ENCODE measurements around the gene PHLDB3. TPM values are rescaled to one million over a fixed set of nuclear protein-coding genes. Genes with fewer than 3 reads are reported as not detected.

Gene PHLDB3
- total RNA-seq, 1 donor = 8.0 TPM

GRCh38 chr19:43546581-43546980 lies 42.0 kb upstream of the PHLDB3 start:
- TF ChIP-seq CTCF (IDR thresholded peaks at IDR 0.05; ENCODE audit: insufficient read depth, low read length) = no peak
- H3K4me3 ChIP-seq (ENCODE audit: low read depth, low read length) = no peak overlapping the region
- DNase-seq (ENCODE audit: low read depth) = no peak

DNA sequence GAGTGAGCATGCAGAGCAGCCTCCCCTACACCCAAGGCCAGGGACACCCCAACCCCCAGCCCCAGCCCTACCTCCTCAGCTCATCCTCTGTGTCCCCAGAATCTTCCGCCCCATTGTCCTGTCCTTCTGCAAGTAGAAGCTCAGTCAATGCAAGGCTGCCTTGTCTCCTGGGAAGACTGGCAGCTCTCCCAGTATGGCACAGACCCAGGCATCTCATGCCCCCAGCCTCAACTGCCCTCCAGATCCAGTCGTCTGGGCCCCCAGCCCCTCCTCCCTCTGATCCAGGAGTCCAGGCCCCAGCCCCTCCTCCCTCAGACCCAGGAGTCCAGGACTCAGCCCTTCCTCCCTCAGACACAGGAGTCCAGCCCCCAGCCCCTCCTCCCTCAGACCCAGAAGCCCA lies 41.4 kb upstream of the PHLDB3 start:
- DNase-seq (ENCODE audit: low read depth) = no peak
- H3K4me3 ChIP-seq (ENCODE audit: low read depth, low read length) = no peak overlapping the region
- TF ChIP-seq CTCF (IDR thresholded peaks at IDR 0.05; ENCODE audit: insufficient read depth, low read length) = no peak

DNA sequence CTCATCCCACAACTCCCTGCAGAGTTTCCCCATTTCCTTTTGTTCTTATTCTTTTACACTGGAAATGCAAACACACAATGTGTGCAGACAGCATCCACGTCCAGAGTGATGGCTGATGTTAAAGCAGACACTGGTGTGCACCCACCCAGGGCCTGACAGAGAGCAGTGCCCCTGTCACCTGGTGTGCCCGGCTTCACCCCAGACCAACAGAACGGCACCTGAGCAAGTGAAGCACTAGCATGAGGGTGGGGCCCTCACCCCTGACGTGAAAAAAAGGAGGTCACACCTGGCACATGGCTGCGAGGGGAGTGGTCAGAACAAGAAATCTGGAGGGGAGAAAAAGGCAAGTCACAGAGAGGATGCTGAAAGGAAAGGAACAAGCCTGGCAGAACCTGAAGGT lies 40.7 kb upstream of the PHLDB3 start:
- no peak for TF ChIP-seq CTCF (IDR thresholded peaks at IDR 0.05; ENCODE audit: insufficient read depth, low read length)
- no peak for DNase-seq (ENCODE audit: low read depth)
- H3K4me3 ChIP-seq (ENCODE audit: low read depth, low read length) = no peak overlapping the region

GRCh38 chr19:43544077-43544476 lies 39.5 kb upstream of the PHLDB3 start:
- DNase-seq (ENCODE audit: low read depth) = no peak
- no peak for TF ChIP-seq CTCF (IDR thresholded peaks at IDR 0.05; ENCODE audit: insufficient read depth, low read length)
- H3K4me3 ChIP-seq (ENCODE audit: low read depth, low read length) = no peak overlapping the region

DNA sequence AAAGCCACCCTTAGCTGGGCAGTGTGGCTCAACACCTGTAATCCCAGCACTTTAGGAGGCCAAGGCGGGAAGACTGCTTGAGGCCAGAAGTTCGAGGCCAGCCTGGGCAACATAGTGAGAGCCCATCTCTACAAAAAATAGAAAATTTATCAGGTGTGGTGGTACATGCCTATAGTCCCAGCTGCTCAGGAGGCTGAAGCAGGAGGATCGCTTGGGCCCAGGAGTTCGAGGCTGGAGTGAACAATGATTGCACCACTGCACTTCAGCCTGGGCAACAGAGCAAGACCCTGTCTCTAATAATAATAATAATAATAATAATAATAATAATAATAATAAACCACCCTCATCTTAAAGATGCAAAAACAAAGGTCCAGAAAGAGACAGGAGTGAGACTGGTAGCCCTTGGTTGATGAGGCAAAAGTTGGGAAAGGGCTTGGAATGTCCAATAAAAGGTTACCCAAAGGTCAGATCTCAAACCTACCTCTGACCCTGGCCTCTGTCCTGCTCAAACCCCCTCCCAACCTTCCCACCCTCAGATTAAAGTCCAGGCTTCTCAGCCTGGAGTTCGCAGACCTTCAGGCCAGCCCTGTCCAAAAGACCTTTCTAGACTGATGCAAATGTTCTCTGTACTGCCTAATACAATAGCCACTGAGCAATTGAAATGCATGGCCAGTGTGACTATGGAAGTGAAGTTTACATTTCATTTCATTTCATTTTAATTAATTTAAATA lies 37.5 kb upstream of the PHLDB3 start:
- no peak overlapping the region for H3K4me3 ChIP-seq (ENCODE audit: low read depth, low read length)
- TF ChIP-seq CTCF (IDR thresholded peaks at IDR 0.05; ENCODE audit: insufficient read depth, low read length) = no peak
- DNase-seq (ENCODE audit: low read depth) = no peak

DNA sequence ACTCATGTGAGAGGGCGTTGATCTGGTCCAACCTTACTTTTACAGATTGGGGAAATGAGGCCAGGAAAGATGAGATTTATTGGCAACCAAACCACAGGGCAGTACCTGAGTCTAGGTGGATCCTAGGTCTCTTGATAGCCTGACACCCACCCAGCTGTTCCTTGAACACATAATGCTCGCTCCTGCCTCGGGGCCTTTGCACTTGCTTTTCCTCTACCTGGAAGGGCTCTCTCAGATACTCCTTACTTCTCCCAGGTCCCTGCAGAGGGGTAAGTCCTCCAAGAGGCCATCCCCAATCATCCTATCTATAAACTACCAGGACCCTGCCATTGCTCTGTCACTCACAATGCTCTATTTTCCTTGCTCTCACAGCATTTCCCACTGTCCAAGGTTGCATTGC lies 35.8 kb upstream of the PHLDB3 start:
- TF ChIP-seq CTCF (IDR thresholded peaks at IDR 0.05; ENCODE audit: insufficient read depth, low read length) = no peak
- no peak overlapping the region for H3K4me3 ChIP-seq (ENCODE audit: low read depth, low read length)
- DNase-seq (ENCODE audit: low read depth) = no peak

- no peak for TF ChIP-seq CTCF (IDR thresholded peaks at IDR 0.05; ENCODE audit: insufficient read depth, low read length)
- H3K4me3 ChIP-seq (ENCODE audit: low read depth, low read length) = no peak overlapping the region
- DNase-seq (ENCODE audit: low read depth) = no peak
Observed at GRCh38 chr19:43538922-43539321, 34.4 kb upstream of the PHLDB3 start.
